Stimulated activated CD4-positive, alpha-beta T cell treated with anti-CD3 and anti-CD28 coated beads, Interleukin-2, amount 100 ng/mL, for 48 hours (primary cell): Measurements from ENCODE around the gene GCSH.

Experiments
- DNase-seq, 2 donors: peaks; one replicate each; pipeline ENCODE4 v3.0.0-alpha.2; 2020

GCSH gene

DNA sequence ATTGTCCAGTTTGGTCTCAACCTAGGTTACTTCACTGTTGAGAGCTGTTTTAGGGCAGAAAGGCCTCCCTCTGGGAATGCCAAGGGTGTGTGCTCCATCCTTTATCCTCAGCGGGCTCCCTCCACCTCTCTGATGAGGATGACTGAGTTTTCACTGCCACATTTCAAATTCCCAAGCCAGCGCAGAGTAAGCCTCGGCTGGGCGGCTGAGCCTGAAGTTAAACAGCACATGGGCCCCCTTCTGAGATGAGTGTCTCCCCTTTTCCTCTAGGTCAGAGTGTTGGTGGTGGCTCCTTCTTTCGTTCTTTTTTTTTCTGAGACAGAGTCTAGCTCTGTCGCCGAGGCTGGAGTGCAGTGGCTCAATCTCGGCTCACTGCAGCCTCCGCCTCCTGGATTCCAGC, 5.5 kb upstream of the GCSH start:
- no peak for DNase-seq

DNA sequence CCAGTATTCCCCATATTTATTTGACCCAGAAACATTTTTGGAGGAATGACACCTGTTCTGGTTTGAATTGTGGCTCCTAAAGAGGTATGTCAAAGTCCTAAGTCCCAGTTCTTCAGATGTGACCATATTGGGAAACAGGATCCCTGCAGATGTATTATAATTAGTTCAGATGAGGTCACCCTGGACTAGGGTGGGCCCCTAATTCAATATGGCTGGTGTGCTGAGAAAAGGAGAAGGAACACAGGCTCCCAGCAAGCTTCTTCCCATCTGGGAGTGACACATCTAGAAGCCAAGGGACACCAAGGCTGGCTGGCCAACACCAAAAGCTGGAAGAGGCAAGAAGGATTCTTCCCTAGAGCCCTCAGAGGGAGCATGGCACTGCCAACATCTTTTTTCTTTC, 3.8 kb upstream of the GCSH start:
- no peak for DNase-seq

DNA sequence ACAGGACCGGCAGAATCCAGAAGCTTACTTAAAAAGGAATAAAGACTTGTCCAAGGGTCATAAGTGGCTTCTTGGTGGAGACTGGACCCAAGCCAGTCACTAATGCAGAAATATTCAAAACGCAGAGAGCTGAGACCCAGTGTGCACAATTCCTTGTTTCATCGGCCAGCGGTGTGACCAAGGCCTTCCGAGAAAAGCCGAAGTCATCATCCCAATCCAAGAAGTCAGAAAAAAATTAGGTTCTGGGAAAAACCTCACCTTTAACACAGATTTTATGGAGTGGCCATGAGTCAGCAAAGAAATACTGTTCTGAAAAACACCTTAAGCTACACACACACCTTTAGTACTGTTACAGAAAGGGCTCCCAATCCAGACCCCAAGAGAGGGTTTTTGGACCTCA, 1.0 kb upstream of the GCSH start:
- DNase-seq: no peak

DNA sequence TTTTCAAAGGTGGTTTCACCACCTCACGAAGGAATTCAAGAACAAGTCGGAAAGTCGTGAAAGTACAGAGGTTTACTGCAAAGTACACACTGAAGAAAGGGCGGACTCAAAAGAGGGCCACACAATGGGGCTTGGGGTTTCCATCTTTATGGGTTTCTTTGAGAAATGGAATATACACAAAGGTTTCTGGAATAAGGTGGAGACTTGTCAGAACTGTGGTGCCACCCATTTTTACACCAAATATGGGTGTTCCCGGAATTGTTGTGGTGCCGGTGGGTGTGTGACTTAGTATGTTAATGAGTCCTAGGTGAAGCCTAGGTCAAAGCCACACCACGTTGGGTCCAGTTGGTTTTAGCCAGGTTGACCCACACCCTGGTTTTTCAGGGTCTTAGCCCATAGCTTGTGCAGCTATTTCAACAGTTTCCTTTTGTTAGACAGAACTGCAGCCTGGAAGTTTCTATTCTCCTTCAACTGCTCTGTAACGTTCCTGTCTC, 567 bp upstream of the GCSH start:
- no peak for DNase-seq

DNA sequence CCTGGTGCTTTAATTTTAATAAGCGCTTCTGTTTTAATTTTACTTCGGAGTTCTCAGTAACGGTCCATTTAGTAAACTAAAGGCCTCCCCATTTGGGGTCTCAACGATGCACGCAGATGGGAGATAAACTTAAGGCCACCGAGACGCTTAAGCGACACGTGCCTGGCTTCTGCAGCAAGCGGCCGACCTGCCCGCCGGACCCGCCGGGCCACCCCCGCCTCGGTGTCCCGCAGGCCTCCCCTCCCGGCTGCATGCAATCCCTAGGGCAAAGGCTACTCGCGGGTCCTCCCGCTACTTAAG, 592 bp downstream of the GCSH start:
- DNase-seq: no peak

DNA sequence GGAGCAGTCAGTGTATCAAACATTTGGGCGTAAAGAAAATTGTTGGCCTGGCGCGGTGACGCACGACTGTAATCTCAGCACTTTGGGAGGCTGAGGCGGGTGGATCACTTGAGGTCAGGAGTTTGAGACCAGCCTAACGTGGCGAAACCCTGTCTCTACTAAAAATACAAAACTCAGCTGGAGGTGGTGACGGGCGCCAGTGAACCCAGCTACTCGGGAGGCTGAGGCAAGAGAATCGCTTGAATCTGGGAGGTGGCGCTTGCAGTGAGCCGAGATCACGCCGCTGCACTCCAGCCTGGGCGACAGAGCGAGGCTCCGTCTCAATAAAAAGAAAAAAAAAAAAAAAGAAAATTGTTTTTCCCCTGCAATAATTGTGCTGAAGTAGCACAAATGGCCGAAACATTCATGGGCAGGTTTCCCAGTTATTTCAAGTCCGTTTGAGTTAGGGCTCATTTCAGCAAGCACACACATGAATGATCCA, 1.4 kb downstream of the GCSH start:
- no peak for DNase-seq

DNA sequence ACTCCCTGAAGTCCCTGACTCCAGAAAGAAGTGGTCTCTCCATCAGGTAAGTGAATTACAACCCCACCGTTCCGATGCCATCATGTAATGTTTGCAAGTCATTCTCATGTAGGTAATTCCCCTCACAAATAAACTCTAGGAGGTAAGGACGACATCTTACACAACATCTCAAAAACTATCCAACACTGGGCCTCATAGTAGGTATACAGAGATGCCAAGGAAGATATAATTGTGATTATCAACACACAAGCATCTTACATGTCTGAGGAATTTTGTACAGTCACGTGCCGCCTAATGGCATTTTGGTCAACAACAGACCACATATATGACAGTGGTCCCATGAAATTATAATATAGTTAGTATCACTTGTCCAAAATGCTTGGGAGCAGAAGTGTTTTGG, 7.4 kb downstream of the GCSH start:
- DNase-seq: no peak

DNA sequence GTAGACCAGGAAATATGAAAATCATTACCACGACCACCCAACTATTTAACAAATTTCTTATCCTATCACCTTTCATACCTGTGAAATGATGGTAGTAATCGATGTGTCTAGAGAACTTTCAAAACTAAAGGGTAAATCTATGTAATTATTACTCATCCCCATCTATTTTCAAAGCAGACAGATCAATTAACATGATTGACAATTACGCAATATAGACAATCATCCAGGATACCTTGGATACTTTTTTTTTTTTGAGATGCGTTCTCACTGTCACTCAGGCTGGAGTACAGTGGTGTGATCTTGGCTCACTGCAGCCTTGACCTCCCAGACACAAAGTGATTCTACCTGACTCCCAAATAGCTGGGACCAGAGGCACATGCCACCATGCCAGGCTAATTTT, 15.2 kb downstream of the GCSH start:
- no peak for DNase-seq

DNA sequence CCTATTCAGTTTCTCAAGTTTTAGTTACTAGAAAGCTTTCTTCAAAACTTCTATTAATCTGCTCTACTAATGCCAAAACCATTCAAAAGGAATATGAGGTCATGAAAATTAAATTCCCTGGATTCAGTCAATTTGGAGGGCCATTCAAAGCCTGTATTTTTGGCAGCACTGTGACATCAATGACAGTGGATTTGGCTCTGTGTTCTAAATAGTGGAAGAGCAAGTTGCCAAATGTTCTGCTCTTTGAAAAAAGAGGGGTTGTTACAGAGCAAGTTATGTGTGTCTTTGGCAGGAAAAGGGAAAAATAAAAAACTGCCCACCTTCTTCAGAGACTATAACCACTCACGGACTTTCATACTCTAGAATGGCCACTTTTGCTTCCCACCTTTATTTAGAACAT, 16.0 kb downstream of the GCSH start:
- DNase-seq: no peak

DNA sequence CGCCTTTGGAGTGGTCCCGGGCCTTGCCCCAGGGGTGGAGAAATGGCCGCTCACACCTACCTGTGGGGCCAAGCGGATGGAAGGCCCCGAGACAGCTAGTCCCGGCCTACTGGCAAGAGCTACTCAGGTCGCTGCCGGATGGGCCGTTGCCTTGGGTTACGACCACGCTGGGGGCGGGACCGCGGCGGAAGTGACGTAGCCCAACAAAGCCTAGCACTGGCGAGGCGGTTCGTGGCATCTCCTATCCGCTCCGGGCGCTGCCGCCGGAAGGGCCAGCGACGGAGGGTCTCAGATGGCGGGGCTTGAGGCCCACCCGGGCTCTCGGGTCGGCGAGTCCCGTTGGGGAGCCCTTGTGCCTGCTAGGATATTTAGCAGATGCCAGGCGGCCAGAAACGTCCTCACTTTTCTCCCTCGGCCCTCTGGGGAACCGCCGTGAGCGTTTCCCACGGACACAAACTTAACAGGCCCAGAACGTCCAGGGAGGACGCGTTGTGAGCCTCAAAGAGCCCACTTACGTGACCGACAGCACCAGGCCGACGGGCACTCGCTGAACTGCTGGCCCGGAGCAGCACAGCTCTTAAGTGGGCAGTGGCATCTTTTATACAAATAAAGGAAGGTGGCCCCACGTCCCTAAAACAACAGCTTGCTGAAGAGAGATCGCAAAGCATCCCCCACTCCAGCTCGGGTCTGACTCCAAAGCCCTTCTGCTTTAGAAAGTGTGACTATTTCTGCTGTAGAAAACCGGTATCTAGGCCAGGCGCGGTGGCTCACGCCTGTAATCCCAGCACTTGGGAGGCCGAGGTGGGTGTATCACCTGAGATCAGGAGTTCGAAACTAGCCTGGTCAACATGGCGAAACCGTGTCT, 18.9 kb downstream of the GCSH start, which contains the start of gene C16orf46:
Gene C16orf46 (minus strand): TSS at position 163 of the 865 bp plus-strand sequence. CDS start 13,283 bp downstream, outside the sequence.
- DNase-seq: peak; percentile 96

DNA sequence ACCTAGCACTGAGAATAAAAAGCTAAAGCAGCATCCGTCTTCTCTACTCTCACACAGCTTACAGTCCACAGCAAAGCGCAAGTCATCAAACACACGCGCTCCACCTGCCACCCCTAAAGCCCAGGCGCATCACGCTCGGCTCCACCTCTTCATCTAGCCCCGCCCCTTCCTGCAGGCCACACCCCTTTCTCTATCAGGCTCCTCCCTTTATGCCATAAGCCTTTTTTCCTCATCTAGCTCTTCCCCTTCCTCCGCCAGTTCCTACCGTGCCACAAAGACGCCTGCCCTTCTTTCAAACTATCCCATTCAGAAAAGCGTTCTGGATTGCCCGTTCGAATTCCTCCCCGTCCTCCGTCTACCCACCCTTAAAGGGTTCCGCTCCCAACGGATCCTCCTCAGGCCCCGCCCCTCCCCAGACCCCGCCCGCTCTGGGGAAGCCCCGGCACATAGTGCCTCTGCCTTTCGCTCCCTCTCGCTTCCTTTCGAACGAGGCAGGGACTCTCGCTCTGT, 19.6 kb downstream of the GCSH start:
- DNase-seq: peak; percentile 91 to 92

DNA sequence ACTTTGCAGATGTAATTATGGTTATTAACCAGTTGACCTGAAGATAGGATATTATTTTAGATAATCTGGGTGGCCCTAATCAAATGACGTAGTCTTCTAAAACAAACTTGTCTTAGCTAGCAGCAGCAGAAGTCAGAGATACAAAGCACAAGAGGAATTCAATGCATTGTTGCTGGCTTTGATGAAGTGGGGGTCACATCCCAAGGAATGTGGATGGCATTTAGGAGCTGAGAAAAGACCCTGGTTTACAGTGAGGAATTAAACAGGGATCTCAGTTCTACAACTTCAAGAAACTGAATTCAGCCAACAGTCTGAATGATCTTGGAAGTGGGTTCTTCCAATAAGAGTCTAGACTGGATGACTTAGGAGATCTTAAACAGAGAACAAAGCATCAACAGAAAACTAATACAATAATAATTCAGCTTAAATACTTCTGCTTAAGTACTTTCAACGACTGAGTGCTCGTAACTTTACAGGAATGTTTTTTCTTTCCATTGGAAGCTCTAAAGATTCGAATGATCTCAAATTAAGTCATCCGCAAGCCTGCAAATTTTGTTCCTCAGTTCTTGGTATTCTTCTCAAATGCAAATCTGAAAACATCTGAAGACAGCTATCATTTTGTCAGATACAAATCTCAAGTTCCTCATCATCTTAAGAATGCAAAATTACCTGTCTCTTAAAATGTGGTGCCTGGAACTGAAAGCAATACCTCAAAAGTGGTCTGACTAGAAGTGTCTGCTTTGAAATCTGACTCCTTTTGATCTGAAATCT, 22.4 kb downstream of the GCSH start:
- DNase-seq: no peak

DNA sequence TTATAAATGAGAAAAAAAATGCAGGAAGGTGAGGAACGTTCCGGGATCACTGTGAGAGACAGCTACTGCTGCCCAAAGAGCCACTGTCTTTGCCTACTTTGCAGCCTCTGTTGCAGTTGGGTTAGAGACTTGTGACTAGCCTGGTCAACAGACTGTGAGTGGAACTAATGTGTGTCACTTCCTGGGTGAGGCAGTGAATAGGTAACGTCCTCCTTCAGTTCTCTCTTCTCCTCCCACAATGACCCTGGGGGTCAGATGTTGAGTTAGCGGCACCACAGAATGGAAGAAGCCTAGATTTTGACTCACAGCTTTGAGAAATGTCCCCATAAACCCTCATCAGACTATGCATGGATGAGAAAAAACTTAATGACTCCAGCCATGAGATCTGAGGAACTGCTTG, 24.4 kb downstream of the GCSH start:
- DNase-seq: no peak

DNA sequence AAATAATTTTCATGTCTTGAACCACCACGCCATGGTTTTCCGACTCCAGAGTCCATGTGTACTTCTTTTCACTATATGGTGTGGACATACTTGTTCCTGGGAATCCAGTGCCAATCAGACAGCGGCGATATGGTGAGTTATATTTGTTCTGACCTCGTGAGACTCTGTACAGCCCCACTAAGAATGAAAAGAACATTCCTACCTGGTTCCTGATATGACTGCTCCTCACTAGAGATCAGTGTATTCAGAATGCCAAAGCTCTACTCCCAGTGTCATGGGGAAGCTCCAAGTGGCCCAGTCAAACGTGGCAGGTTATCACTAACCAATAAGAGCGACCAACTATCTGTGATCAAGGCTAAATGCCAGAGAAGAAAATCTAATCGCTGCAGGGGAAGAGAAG, 25.2 kb downstream of the GCSH start:
- DNase-seq: no peak

DNA sequence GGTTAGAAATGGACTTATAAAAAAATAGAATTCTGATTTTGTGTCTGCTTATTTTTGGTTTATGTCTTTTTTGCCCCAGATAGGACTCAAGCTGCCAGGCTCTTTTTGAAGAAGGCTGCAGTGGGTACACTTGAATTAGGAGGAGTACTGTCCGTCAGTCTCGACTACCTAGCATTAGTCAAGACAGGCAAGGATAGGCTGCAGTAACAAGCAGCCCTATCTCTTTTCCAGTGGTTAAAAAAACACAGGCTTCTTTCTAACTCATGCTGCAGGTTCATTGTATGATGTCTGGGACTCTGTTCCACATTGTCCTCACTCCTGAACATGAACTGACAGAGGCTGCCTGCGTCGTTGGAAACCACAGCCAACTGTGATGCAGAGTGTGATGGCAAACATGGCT, 27.1 kb downstream of the GCSH start:
- no peak for DNase-seq

DNA sequence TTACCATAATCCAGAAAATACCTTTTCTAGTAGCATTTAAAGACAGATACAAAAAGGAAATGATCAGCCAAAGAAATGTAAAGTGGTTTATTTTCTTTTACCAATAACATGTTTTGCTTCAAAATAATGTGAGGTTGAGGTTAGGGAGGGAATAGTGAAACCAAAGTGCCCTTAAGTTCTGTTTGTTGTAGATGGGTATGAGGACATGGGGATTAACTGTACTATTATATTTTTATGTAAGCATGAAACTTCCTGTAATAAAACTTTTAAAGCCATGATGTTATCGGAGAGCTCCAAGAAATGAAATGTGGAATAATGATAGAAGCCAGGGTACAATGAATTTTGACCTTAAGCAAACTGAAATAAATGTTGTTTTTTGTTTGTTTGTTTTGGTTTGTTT, 29.0 kb downstream of the GCSH start:
- no peak for DNase-seq

DNA sequence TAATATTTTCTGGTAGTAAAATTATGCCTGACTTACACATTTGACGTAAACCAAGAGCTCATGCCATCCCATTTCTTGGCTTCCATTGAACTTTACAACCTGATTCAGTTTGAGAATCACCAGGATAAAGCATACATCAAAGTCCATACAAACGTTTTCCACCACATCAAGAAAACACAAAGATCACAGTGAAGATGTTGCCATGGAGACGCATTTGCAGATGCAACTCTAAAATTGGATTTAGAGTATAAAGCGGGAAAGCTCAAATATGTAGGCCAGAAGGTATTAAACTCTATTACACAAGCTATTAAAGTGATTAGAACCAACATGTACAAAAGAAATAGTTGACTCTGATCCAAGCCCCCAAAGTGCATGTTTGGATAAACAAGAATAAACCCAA, 29.5 kb downstream of the GCSH start:
- DNase-seq: no peak

DNA sequence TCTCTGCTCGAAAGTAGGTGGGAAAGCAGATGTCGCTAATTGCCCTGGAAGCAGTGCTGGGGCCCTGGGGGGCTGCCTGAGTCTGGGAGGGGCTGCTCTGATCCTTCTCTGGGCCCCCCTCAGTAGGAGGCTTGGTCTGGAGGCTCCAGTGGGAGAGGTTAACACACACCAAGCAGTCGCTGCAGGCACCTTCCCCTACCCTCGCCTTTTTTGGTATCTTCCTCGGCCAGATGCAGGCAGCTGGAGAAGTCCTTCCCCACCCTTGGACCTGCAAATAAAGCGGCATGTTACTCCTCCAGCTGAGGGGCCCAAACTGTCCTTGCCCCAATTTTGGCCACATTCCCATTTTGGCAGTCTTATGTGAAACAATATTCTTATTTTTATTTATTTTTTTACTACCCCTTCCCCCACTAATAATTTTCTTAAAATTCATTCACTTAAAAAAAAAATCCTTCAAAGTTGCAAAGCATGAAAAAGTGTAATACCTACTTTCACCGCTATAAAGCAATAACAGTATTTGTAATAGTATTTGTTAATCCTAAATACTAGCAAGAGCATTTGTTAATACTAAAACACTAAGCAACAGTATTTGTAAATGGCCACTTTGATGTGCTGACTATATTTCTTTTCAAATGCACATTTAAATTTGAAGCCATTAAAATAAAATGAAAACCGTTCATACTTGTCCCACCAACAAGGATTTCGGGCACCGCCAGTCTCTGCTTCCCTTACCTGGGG, 34.2 kb downstream of the GCSH start:
- no peak for DNase-seq

DNA sequence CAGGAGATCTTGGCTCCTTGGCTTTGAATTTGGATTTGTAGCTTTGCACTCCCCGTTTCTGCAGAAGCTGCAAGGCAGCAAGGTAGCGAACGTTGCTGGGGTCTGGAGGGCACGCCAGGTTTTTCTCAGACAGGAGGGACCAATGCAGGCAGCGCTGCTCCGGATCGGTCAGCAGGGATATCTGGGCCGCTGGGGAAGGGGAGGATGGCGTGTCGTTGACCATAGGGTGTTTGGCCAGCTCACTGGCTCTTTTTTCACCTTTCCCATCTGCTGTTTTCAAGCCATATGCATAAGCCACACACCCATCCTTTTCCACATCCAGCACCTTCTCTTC, 34.9 kb downstream of the GCSH start:
- DNase-seq: no peak

DNA sequence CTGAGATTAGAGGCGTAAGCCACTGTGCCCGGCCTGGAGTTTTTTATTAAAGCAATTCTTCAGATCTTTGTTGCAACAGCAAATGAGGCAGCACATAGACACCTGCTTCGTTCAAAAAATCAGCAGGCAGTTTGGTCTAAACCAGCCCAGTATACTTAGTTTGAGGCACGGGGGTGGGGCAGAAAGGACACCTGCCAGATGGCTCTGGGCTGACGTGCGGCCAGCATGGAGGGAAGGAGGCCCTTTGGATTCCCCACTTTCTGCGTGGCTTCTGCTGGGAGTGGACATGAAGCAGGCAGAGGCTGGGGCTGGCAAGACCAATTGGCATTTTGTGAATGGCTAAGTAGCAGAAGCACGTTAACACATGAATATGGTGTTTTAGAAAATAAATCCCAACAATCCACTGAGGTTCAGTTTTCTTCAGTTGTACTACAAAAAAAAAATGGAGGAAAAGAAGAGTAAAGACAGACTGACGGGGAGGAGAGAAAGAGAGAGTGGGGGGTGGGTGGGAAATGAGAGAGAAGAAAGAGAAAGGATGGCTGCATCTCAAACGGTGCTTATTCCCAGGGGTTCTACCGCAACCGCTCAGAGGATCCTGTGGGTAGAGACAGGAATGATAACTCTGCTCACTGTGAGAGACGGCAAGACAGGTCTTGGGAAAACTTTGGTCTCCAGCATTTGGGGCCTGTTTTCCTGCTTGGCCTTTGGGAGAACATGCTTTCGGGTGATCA, 35.5 kb downstream of the GCSH start:
- no peak for DNase-seq

DNA sequence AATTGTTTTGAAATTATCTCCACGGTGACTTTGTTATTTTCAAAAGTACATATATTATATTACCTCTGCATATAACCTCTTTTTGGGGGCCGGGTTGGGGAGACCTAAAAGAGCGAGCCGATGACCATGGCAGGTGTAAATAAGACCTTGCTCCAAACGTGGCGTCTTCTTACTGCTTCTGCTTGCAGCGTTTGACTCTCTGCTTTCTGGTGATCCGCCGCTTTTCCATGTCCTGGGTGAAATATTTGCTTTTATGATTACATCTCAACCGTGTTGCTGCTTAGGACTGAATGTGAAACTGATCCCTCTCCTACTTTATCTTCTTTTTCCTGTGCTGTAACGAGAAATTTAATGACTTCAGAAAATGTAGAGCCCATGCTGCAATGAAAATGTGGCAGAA, 42.4 kb downstream of the GCSH start:
- DNase-seq: no peak

DNA sequence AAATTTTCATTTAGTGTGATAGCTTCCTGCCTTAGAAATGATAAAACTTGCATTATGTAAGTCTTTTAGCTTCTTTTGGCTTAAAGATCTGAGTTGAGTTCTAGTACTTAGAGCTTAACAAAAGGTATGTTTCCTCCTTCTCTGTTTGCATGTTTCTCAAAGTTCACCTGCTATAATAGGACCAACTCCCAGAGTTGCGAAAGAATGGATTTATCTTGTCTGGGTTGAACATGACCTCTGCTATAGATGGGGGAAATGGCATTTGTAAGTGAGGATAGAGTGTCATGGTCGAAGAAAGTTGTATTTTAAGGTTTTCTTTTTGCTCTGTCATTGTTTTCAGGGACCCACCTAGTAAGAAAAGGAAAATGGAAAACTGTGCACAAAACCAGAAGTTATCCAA, 53.4 kb downstream of the GCSH start:
- DNase-seq: no peak

DNA sequence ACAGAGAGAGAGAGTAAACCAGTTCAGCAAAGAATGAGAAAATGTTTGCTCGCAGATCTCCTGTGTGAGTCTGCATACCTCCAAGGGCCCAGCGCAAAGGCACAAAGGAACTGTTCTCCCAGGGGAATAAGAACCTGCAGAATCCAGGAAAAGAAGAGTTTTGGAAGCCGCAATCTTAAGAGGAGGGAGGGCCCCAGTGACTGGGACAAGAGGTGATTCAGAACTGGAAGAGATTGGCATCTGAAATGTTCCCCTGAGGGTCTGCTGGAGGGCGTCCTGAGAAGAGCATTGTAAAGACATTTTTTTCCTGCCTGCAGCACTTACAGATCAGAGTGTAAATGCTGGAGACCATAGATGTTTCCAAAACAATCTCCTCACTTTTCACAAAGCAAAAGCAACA, 54.5 kb downstream of the GCSH start:
- no peak for DNase-seq
